ENCODE data around the gene STX2.
"Not testable (repeated sequence)": the region's sequence is repeated elsewhere in the genome, so short reads cannot be mapped to it uniquely, and the experiment has no call there.

The STX2 gene

DNA sequence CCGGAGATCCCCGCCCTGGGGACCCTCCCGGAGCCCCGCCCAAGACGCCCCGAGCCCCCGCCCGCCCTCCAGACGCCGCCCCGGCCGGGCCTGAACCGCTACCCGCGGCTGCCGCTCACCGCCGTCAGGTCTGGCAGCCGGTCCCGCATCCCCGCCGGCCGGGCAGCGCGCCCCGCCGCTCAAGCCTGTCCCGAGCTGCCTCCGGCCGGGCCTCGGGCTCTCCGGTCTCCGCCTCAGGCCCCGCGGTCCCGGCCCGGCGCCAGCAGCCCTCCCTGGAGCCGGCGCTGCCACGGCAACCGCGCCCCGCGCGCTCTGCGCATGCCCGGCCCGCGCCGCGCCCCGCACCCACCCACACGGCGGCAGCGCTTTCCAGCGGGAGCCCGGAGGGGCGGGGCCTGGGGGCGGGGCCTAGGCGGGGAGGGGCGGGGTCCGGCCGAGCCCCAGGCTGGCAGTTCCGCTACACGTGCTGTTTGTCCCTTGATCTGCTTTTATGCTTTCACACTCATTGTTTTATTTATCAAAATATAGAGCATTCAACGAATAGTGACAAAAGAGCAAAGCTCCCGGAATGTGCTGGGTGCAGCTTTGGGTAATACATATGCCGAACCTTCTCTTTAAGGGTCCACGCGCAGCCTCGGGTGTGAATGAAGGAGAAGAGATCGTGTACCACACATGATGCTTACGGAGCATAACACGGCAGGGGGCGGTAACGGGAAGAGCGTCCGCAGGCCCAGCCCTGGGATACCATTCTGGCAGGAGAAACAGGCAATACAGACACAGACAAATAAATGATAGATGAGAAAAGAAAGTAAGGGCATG is at the start of gene STX2:
Gene STX2 (minus strand): TSS at position 300 of the 819 bp plus-strand sequence. CDS start 151 bp downstream, at position 149.
- no peak for DNase-seq (ENCODE audit: low read depth)

DNA sequence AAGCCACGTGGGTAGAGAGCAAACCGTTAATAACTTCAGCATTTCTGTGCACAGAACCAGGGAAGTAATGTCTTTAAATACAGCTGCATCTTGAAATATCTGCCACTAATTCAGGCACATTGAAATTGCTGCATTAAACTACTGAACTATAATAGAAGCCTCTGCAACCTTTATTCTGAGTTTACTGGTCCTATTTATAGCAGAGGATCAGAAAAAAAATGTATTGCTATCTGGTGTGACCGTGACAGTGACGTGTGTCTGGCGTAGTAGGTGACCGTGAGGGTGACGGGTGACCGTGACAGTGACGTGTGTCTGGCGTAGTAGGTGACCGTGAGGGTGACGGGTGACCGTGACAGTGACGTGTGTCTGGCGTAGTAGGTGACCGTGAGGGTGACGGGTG is 48.1 kb upstream of the STX2 start:
- not testable (repeated sequence) for DNase-seq (ENCODE audit: low read depth)

DNA sequence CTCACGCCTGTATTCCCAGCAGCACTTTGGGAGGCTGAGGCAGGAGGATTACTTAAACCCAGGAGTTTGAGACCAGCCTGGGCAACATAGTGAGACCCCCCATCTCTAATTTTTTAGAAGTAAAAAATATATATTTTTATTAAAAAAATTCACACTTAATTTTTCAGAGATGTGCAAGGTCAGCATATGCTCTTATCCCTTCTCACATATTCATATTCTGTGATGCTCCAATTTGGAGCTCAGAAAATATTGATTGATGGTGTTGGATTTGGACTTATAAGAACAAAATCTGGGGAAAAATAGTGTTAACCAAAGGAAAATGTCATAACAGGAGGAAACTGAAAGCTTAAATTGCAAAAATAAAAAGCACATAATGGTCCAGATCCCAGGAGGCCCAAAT is 42.5 kb upstream of the STX2 start:
- DNase-seq (ENCODE audit: low read depth): no peak

DNA sequence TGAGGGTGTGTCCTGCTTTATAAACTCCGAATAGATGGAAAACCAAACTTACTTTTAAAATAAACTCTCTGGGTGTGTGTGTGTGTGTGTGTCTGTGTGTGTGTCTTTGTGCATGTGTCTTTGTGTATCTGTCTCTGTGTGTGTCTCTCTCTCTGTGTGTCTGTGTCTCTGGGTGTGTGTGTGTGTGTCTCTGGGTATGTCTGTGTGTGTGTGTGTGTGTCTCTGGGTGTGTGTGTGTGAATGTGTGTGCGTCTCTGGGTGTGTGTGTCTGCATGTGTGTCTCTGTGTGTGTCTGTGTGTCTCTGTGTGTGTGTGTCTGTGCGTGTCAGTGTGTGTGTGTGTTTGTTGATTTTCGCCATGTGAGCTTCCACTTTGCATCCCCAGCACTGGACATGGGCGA is 42.0 kb upstream of the STX2 start:
- DNase-seq (ENCODE audit: low read depth): no peak

DNA sequence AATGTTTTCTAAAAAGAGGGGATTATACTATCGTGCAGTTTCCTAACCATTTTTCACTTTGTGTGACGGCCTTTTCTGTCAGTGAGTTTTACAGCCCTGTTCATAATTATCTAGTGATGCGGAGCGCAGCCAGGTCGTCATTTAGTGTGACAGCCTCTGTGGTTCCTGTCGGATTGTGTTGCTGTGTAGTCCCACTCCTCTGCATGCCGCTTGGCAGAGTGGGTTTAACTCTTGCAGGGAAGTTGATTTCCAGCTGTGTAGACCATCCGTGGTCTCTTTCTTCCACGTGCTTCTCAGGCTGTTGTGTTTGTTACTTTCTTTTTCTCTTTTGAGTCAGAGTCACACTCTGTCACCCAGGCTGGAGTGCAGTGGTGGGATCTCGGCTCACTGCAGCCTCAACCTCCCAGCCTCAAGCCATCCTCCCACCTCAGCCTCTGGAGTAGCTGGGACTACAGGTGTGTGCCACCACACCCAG is 41.4 kb upstream of the STX2 start:
- no peak for DNase-seq (ENCODE audit: low read depth)

DNA sequence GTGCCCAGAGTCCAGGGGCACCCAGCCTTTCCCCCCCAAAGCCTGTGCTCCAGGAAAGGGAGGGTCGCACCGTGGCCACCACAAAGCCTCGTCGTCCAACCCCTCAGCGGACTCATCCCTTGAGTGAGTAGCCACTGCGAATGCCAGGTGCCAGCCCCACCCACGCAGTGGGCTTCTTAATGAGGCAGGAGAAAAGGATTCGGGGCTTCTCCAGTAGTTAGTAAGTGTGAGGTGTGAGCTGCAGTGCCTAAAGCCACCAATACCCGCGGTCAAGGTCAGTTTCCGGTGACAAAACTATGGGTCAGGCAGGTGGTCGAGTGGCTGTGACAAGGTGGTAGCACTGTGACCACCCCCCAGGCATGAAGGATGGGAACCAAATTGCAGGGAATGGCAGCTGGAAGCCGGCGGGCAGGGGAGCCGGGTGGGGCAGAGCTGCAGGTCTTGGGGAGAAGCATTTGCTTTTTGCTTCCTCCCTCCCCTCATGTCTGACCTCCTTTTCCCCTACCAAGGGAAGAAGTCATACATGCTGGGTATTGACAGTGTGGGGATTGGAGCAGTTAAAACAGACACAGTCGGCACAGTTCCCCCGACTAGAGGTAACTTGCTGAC is 40.8 kb upstream of the STX2 start:
- no peak for DNase-seq (ENCODE audit: low read depth)

DNA sequence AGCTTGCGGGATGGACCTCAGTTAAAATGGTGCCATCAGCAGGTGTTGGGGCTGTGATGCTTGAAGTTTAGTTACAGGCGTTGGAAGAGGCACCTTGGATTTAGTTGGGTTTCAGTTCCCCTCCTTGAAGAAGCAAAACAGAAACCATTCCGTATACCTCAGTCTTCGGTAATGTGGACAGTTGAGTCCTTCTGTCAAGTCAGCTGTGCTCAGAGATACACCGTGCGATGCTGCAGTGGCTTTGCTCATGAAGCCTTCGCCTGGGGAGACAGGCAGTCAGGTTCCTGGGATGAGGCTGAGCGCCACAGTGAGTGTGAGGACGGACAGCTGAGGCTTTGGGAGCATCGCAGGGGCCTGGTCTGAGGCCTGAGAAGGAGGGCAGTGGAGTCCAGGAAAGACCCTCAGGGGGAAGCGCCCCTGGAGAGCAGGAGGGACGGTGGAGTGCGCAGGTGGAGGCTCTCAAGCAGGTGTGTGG is 40.2 kb upstream of the STX2 start:
- no peak for DNase-seq (ENCODE audit: low read depth)

DNA sequence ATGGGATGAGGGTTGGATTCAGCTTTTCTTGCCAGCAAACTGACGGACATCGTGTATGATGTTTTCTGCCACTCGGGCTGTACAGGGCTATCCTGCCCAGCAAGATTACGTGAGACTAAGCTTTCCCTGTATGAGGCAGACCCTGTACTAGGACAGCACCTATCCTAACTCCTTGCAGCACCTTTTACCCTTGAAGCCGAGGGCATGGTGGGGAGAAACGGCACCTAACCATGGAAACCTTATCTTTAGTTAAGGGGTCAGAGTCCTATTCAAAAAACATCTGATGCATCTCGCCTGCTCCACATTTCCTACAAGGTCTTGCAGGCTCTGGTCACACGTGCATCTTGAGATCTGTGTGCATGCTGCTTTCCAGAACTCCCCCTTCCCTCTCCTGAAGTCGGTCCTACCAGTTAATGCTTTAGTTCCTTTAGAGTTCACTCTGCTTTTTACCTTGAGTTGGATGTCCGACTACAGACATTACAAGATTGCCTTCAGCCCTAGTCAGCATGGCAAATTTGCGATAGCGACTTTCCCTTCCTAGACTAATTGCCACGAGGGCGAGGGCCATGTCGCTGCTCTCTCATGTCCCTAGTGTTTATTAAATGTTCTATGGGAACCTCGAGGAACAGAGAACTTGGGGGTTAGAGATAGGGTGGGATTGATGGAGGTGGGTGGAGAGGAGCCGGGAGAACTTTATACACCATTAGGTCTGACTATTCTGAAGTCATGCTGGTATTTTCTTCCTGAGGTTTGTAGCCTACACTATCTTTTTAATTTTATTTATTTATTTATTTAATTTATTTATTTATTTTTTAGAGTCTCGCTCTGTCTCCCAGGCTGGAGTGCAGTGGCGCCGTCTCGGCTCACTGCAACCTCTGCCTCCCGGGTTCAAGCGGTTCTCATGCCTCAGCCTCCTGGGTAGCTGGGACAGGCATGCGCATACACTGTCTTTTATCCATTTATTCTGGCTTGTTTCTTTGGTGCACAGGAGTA is 39.4 kb upstream of the STX2 start:
- DNase-seq (ENCODE audit: low read depth): no peak

DNA sequence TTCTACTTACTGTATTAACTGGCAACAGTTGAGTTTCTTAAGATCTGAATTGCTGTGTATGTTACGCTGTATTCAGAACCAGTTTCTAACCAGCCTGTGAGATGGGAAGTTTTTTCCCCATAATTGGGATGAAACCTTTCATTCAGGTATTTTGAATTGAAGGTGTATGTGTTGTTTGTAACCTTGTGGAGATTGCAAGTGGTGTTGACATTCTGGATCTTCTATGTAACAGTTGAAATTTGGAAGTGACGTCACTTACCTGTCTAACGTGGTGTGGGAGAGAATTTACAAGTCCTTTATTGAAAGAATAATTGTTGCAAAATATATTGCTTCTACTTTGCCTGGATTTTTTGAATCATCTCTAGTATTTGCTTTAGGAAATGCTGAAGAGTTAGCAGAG is 38.3 kb upstream of the STX2 start:
- no peak for DNase-seq (ENCODE audit: low read depth)

DNA sequence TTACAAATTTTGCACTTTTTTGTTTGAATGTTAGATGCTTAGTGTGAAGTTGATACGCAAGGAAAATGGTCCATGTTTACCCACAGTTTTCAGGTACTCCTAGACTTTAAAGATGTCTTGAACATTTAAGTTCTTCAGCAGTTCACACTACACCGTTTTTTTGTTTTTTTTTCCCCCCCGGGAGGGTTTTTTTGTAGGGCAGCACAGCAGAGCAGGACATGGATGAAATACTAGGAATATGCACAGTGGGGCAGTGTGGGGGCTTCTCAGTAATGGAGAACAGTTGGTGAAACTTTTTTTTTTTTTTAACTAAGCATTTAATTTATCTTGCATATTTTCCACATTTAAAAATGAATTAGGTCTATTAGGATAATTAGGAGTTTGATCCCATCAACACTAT is 37.7 kb upstream of the STX2 start:
- no peak for DNase-seq (ENCODE audit: low read depth)

DNA sequence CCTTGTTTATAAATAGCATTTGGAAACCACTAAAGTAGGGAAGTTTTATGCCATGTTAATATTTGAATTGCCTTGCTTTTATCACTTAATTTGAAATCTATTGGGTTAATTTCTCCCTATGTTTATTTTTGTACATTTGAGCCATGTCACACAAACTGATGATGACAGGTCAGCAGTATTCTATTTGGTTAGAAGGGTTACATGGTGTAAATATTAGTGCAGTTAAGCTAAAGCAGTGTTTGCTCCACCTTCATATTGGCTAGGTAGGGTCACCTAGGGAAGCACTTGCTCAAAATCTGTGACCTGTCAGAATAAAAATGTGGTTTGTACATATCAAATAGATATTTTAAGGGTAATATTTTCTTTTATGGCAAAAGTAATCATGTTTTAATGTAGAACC is 37.2 kb upstream of the STX2 start:
- no peak for DNase-seq (ENCODE audit: low read depth)

DNA sequence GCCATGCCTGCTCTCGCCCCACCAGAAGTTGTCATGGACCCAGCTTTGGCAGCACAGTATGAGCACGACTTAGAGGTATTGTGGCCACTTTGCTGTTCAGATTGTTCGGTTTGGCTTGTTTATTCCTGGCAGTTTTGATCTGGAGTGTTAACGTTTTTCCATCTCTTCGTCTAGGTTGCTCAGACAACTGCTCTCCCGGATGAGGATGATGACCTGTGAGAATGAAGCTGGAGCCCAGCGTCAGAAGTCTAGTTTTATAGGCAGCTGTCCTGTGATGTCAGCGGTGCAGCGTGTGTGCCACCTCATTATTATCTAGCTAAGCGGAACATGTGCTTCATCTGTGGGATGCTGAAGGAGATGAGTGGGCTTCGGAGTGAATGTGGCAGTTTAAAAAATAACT is 36.7 kb upstream of the STX2 start:
- not testable (repeated sequence) for DNase-seq (ENCODE audit: low read depth)

DNA sequence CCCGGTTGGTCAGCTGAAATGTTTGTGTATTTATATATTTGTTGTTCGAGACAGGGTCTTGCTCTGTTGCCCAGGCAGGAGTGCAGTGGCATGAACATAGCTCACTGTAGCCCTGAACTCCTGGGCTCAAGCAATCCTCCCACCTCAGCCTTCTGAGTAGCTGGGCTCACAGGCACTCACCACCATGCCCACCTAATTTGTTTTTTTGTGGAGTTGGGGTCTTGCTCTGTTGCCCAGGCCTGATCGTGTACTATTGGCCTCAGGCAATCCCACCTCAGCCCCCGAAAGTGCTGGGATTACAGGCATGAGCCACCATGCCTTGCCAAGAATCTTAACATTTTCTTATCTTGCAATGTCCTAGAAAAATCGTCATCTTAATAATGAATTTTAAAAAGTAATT is 36.1 kb upstream of the STX2 start:
- no peak for DNase-seq (ENCODE audit: low read depth)

DNA sequence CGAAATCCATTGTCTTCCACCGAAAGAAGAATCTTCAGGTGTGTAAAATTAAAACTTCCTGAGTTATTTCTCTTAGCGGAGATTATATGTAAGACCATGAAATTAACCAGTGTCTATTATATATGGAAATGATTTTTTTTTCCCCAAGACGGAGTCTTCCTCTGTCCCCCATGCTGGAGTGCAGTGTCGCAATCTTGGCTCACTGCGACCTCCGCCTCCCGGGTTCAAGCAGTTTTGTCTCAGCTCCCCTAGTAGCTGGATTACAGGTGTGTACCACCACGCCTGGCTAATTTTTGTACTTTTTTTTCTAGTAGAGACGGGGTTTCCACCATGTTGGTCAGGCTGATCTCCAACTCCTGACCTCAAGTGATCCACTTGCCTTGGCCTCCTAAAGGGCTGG is 35.6 kb upstream of the STX2 start:
- DNase-seq (ENCODE audit: low read depth): no peak

DNA sequence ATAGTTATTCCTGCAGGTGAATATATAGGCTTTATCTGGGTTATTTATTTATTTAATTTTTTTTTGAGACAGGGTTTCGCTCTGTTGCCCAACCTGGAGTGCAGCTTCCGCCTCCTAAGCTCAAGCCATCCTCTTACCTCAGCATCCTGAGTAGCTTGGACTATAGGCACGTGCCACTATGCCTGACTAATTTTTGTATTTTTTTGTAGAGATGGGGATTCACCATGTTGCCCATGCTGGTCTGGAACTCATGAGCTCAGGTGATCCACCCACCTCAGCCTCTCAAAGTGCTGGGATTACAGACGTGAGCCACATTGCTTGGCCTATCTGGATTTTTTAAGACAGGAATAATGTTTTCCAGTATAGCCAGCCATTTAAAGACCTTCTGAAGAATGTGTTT is 34.8 kb upstream of the STX2 start:
- DNase-seq (ENCODE audit: low read depth): no peak

DNA sequence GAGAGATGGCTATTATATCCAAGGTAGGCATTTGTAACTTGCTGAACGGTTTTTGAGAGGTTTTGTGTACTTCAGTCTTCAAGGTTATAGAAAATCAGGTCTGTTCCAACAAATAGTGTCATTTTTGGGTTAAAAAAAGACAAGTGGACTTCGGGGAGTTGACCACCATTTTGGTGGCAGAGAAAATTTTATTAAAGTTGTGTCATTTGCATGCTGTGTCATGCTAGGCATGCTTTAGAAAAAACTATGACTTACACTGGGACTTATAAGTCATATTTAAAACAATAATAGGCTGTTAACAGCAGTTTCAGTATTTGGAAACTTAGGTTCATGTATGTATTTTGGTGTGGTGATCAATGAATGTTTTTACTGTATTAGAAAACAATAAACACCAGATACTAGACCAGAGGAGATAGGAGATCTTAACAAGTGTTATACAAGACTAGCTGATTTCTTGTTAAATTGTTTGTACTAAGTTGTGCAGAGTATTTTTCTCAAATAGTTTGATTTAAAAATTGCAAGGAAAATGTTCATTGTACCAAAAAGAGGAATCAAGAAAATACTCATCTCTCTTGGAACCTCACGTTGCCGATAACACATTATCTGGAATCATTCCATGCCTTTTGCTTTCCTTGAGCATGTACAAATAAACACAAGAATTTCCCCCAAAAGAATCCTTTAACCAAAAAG is 34.2 kb upstream of the STX2 start:
- DNase-seq (ENCODE audit: low read depth): no peak

DNA sequence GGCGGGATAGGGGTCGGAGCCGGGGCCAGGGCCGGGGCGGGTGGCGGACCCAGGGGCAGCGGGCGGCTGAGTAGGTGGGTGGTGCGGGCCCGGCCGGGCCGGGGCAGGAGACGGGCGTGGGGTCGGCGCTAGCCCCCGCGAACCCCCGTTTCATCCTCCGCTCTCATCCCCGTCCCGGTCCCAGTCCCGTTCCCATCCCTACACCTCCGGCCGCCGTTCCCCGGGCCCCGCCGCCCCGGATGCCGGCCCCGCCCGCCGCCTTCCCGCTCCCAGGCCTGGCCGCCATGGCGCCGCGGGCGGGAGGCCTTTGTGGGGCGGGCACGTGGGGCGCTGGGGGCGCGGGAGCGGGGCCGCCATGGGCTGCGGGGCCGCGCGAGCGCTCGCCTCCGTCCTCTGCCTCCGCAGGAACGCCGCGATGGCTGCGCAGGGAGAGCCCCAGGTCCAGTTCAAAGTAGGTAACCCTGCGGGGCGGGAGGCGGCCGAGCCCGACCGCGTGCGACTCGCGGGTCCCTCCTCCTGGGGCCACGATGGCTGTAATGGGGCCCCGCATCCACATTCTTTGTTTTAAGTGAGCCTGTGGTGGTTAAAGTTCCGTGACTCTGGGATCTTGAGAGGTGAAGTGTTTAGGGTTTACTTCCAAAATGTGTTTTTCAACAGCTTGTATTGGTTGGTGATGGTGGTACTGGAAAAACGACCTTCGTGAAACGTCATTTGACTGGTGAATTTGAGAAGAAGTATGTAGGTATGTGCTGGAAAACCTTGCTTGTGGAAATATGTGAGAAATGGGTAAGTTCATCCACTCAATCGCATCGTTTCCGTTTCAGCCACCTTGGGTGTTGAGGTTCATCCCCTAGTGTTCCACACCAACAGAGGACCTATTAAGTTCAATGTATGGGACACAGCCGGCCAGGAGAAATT is 33.4 kb upstream of the STX2 start:
- DNase-seq (ENCODE audit: low read depth): no peak

DNA sequence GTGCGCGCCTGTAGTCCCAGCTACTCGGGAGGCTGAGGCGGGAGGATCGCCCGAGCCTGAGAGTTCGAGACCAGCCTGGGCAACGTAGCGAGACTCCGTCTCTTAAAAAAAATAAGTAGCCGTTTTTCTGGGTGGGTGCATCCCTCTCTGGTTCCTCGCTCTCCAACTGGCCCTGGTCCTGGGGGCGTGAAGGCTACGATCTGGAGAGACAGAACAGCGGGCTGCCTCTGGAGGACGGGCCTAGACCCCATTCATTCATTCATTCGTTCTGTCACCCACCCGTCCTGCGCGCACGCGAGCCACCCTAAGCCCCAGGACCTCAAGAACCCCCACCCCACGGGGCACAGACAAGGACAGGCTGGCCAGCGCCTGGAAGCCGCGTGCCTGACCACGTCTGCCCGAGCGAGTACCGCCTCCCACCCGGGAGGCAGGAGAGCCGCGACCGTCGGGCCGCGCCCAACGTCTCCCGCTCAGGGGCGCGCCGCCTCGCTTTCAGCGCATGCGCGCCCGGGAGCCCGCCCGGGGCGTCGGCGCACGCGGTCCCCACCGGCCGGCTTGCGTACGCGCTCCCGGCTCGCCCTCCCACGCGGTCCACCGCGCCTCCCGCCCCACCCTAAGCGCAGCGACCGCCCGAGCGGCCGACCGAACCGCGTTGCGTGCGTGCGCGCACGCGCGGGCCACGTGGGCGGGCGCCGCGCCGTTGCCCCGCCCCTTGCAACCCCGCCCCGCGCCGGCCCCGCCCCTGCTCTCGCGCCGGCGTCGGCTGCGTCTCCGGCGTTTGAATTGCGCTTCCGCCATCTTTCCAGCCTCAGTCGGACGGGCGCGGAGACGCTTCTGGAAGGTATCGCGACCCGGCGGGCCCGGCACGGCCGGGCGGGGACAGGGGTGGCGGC is 32.5 kb upstream of the STX2 start, which contains the start of gene RAN:
Gene RAN (plus strand): TSS at position 781 of the 893 bp plus-strand sequence. CDS start 528 bp downstream, outside the sequence.
- DNase-seq (ENCODE audit: low read depth): peak; percentile 56
